Tibial nerve (tissue), 4 donors: Measurements from ENCODE around the gene CALML4. TPM values are rescaled to one million over a fixed set of nuclear protein-coding genes. Genes with fewer than 3 reads are reported as not detected.
A peak's percentile ranks its signal among the peaks of the same experiment; 100 is the strongest.

Experiments used
- DNase-seq, 2 donors: peaks; one replicate each; pipeline ENCODE4 v3.0.0-alpha.2; 2019; ENCODE audit warnings: low spot score in 2 of 2
- H3K27ac ChIP-seq, 4 donors: fragments of 200-600 bp; sonication (generic) in 3 of 4; one replicate each; pipeline ENCODE4 v1.5.1; 2017 to 2019; ENCODE audit warnings: mild to moderate bottlenecking in 1 of 4
- H3K27me3 ChIP-seq, 2 donors: fragments of 200-600 bp; sonication (generic) in 1 of 2; one replicate each; pipeline versions ENCODE4 v1.5.1 to v1.6.0; 2017 to 2019
- H3K36me3 ChIP-seq, 3 donors: fragments of 200-600 bp; sonication (generic); one replicate each; pipeline ENCODE4 v1.5.1; 2018 to 2019
- H3K4me1 ChIP-seq, 4 donors: fragments of 200-600 bp; sonication (generic) in 3 of 4; one replicate each; pipeline ENCODE4 v1.5.1; 2017 to 2019
- H3K4me3 ChIP-seq, 4 donors: fragments of 200-600 bp; sonication (generic) in 3 of 4; one replicate each; pipeline ENCODE4 v1.5.1; 2017 to 2019; ENCODE audit warnings: mild to moderate bottlenecking in 1 of 4, moderate library complexity in 1 of 4
- H3K9me3 ChIP-seq, 4 donors: fragments of 200-600 bp; sonication (generic) in 3 of 4; one replicate each; pipeline ENCODE4 v1.5.1; 2017 to 2019
- EP300 ChIP-seq, 2 donors: sonication (generic); formaldehyde crosslinking; IDR thresholded peaks; one replicate each; pipeline ENCODE4 v1.6.1; 2017; ENCODE audit warnings: antibody characterized with exemption in 2 of 2, mild to moderate bottlenecking in 1 of 2
- POLR2A ChIP-seq, 2 donors: fragments of 450-650 bp; IDR thresholded peaks; one replicate each; pipeline ENCODE4 v1.6.1; 2017; ENCODE audit warnings: antibody characterized with exemption in 2 of 2, mild to moderate bottlenecking in 2 of 2, moderate library complexity in 2 of 2
- WGBS, 2 donors: methylation state at CpG; one replicate each; pipeline ENCODE4 v1.1.5; 2018; 5-methylcytosine and 5-hydroxymethylcytosine counted together
- total RNA-seq, 4 donors: library from RNA; depleted of rRNA; stranded (reverse); fragments of >200 nt; gene quantifications; one replicate each; pipeline ENCODE4 v1.1.0, GENCODE V29; 2016
- TF ChIP-seq, protein P1 (sequence below), 5 experiments: fragments of 200-600 bp in 3 of 5; fragments of 450-650 bp in 2 of 5; sonication (generic) in 3 of 5; IDR thresholded peaks; one replicate each; pipeline ENCODE4 v1.5.1; 2016 to 2019; ENCODE audit warnings: antibody characterized with exemption in 5 of 5, mild to moderate bottlenecking in 3 of 5, moderate library complexity in 2 of 5

CALML4 gene
- total RNA-seq, 4 donors from 2014 or later, result 7.5 to 27.1 (median 13.6) TPM

GRCh38 chr15:68154923-68155559 is 50.1 kb downstream of the CALML4 start:
- H3K36me3 ChIP-seq, result peaks cover 0 to 34% (median 0%) of the 10 kb centered on the region in 3 donors
- no peaks in the 10 kb centered on the region for H3K9me3 ChIP-seq
- H3K27me3 ChIP-seq, result no peaks in the 10 kb centered on the region
- WGBS, 2 donors, result 34 to 35% methylated on average over 4 of the region's 4 CpGs
- peak overlapping the region in 2 of 4 donors; percentile 26 to 41 for H3K27ac ChIP-seq
- TF ChIP-seq POLR2A (IDR thresholded peaks at IDR 0.05) (no peak), EP300 (IDR thresholded peaks at IDR 0.05) (peak; percentile 8 to 29)
- TF ChIP-seq, protein P1, sequence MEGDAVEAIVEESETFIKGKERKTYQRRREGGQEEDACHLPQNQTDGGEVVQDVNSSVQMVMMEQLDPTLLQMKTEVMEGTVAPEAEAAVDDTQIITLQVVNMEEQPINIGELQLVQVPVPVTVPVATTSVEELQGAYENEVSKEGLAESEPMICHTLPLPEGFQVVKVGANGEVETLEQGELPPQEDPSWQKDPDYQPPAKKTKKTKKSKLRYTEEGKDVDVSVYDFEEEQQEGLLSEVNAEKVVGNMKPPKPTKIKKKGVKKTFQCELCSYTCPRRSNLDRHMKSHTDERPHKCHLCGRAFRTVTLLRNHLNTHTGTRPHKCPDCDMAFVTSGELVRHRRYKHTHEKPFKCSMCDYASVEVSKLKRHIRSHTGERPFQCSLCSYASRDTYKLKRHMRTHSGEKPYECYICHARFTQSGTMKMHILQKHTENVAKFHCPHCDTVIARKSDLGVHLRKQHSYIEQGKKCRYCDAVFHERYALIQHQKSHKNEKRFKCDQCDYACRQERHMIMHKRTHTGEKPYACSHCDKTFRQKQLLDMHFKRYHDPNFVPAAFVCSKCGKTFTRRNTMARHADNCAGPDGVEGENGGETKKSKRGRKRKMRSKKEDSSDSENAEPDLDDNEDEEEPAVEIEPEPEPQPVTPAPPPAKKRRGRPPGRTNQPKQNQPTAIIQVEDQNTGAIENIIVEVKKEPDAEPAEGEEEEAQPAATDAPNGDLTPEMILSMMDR (IDR thresholded peaks at IDR 0.05), result peak; percentile 50 to 82 (median 59)
- peaks cover 0 to 36% (median 3%) of the 10 kb centered on the region in 4 donors for H3K4me1 ChIP-seq
- peak in 1 of 2 donors; percentile 71 for DNase-seq
- H3K4me3 ChIP-seq, result no peak overlapping the region

- no peak for TF ChIP-seq POLR2A (IDR thresholded peaks at IDR 0.05)
- no peak for TF ChIP-seq EP300 (IDR thresholded peaks at IDR 0.05)
- TF ChIP-seq, protein P1 (IDR thresholded peaks at IDR 0.05), result no peak
- H3K4me1 ChIP-seq, result peaks cover 0 to 39% (median 4%) of the 10 kb centered on the region in 4 donors
- H3K4me3 ChIP-seq, result no peak overlapping the region
- no peak for DNase-seq
- H3K36me3 ChIP-seq, result peaks cover 0 to 16% (median 0%) of the 10 kb centered on the region in 3 donors
- no peak overlapping the region for H3K27ac ChIP-seq
- no peaks in the 10 kb centered on the region for H3K27me3 ChIP-seq
- H3K9me3 ChIP-seq, result no peaks in the 10 kb centered on the region
- 93 to 98% methylated on average over 2 of the region's 2 CpGs for WGBS, 2 donors
Observed at GRCh38 chr15:68152342-68152741, 52.8 kb downstream of the CALML4 start.

DNA sequence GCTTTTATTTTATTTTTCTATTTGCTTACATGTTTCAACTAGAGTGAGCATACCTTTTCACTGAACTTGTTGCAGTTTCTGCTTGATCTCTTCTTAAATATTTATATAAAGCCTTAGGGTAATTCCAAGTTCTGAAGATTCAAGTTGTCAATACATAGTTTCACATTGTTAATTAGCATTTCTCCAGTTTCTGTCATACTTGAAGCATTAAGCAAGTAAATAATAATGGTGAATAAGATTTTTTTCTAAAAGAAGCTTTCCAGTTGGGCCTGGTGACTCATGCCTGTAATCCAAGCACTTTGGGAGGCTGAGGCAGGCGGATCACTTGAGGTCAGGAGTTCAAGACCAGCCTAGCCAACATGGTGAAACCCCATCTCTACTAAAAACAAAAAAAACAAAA is 53.9 kb downstream of the CALML4 start:
- 52% methylated on average over 1 of the region's 1 CpG for WGBS, 2 donors
- H3K27me3 ChIP-seq, result no peaks in the 10 kb centered on the region
- peaks cover 0 to 39% (median 4%) of the 10 kb centered on the region in 4 donors for H3K4me1 ChIP-seq
- H3K36me3 ChIP-seq, result peaks cover 0 to 20% (median 3%) of the 10 kb centered on the region in 3 donors
- no peaks in the 10 kb centered on the region for H3K9me3 ChIP-seq
- H3K4me3 ChIP-seq, result no peak overlapping the region
- TF ChIP-seq POLR2A (IDR thresholded peaks at IDR 0.05) (no peak), EP300 (IDR thresholded peaks at IDR 0.05) (no peak)
- peak overlapping the region in 1 of 4 donors; percentile 5 for H3K27ac ChIP-seq
- no peak for DNase-seq

DNA sequence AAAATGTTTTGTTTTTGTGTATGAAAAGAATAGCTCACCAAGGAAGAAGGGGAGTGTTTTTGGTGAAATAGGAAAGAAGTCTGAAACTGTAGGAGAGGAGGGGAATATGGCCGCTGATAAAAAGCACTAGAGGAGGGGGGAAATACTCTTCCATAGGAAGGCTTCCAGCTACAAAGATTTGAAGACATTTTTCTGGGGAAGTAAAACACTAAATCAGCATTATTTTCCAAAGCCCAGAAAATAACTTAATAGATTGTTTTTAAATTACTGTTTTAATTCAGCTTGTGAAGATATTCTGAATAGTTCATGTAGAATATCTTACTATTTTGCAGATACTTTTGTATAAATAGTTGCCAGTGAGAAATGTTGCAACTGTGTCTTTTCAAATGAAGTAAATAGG is 54.9 kb downstream of the CALML4 start:
- DNase-seq, result no peak
- peaks cover 0 to 20% (median 4%) of the 10 kb centered on the region in 3 donors for H3K36me3 ChIP-seq
- no peaks in the 10 kb centered on the region for H3K27me3 ChIP-seq
- H3K9me3 ChIP-seq, result no peaks in the 10 kb centered on the region
- WGBS, 2 donors, result 76 to 79% methylated on average over 1 of the region's 1 CpG
- H3K27ac ChIP-seq, result no peak overlapping the region
- TF ChIP-seq, protein P1 (IDR thresholded peaks at IDR 0.05), result no peak
- TF ChIP-seq EP300 (IDR thresholded peaks at IDR 0.05) (no peak), POLR2A (IDR thresholded peaks at IDR 0.05) (no peak)
- peaks cover 0 to 35% (median 4%) of the 10 kb centered on the region in 4 donors for H3K4me1 ChIP-seq
- H3K4me3 ChIP-seq, result no peak overlapping the region

DNA sequence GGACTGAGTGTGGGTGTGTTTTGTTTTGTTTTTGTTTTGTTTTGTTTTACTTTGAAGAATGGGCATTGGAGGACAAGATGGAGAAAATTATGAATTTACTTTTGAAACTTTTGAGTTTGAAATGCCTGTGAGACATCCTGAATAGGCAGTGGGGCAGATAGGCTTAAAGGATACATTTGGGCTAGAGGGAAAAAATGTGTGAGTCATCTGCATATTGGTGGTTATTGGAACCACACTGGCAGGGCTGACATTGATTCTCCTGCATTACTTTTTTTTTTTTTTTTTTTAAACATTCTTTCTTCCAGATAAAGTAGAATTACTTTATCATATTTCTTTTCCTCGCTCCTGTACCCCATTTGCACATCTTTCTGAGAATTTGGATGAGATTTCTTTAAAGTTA is 56.1 kb downstream of the CALML4 start:
- no peaks in the 10 kb centered on the region for H3K9me3 ChIP-seq
- no peaks in the 10 kb centered on the region for H3K27me3 ChIP-seq
- H3K4me3 ChIP-seq, result no peak overlapping the region
- no peak overlapping the region for H3K27ac ChIP-seq
- DNase-seq, result no peak
- 94 to 100% methylated on average over 1 of the region's 1 CpG for WGBS, 2 donors
- peaks cover 0 to 26% (median 4%) of the 10 kb centered on the region in 4 donors for H3K4me1 ChIP-seq
- peaks cover 0 to 19% (median 4%) of the 10 kb centered on the region in 3 donors for H3K36me3 ChIP-seq
- TF ChIP-seq, protein P1 (IDR thresholded peaks at IDR 0.05), result no peak
- TF ChIP-seq EP300 (IDR thresholded peaks at IDR 0.05) (no peak), POLR2A (IDR thresholded peaks at IDR 0.05) (no peak)
